Body of pancreas (tissue), 4 donors: Measurements from ENCODE around the gene HORMAD2.

ENCODE experiments used
- POLR2A ChIP-seq, 3 donors: fragments of 450-650 bp; IDR thresholded peaks; one replicate each; pipeline ENCODE4 v1.6.1; 2016; ENCODE audit warnings: antibody characterized with exemption in 3 of 3, mild to moderate bottlenecking in 2 of 3
- TF ChIP-seq, protein P1 (sequence below), 7 experiments: fragments of 450-650 bp in 4 of 7; fragments of 200-600 bp in 3 of 7; sonication (generic) in 3 of 7; IDR thresholded peaks; one replicate each; pipeline ENCODE4 v1.5.1; 2016 to 2019; ENCODE audit warnings: antibody characterized with exemption in 7 of 7

DNA sequence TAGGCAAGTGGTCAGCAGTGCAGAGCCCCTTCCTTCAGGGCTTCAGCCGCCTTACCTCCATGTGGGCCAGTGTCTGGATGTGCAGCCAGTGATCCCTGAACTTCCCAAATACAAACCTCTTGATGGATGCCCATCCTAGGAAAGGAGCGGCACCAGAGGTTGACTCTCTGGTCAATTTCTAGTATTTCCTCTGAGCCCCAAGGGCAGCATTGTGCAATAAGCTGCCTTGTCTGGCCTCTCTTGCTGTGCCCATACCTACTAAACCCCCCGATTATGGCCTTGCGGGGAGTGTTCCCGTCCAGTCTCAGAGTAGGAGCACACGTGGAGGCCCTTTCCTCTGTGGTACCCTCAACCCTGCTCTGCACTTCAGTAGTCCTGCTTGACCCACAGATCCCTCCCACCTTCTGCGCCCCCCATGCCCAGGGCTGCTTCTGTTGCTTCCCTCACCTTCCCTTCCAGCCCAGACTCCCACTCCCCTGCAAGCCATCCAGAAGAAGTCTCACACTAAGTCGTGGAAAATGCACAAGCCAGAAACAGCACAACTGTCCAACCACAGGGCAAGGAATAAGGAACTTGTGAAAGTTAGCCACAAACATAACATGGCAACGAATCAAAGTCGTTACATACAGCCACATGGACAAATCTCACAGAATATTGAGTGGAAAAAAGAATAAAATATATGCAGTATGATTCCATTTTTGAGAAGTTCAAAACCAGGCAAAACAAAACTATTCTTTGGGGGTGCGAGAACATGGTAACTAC is 39.6 kb upstream of the HORMAD2 start:
- TF ChIP-seq, protein P1, sequence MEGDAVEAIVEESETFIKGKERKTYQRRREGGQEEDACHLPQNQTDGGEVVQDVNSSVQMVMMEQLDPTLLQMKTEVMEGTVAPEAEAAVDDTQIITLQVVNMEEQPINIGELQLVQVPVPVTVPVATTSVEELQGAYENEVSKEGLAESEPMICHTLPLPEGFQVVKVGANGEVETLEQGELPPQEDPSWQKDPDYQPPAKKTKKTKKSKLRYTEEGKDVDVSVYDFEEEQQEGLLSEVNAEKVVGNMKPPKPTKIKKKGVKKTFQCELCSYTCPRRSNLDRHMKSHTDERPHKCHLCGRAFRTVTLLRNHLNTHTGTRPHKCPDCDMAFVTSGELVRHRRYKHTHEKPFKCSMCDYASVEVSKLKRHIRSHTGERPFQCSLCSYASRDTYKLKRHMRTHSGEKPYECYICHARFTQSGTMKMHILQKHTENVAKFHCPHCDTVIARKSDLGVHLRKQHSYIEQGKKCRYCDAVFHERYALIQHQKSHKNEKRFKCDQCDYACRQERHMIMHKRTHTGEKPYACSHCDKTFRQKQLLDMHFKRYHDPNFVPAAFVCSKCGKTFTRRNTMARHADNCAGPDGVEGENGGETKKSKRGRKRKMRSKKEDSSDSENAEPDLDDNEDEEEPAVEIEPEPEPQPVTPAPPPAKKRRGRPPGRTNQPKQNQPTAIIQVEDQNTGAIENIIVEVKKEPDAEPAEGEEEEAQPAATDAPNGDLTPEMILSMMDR (IDR thresholded peaks at IDR 0.05) = no peak
- TF ChIP-seq POLR2A (IDR thresholded peaks at IDR 0.05) = no peak
